Activated CD8-positive, alpha-beta memory T cell treated with anti-CD3 and anti-CD28 coated beads for 4 hours (primary cell): ENCODE measurements around the gene FADS3.

ENCODE experiments used
- DNase-seq, 2 donors: peaks; one replicate each; pipeline ENCODE4 v3.0.0-alpha.2; 2020; ENCODE audit warnings: low read depth in 2 of 2

FADS3 gene

DNA sequence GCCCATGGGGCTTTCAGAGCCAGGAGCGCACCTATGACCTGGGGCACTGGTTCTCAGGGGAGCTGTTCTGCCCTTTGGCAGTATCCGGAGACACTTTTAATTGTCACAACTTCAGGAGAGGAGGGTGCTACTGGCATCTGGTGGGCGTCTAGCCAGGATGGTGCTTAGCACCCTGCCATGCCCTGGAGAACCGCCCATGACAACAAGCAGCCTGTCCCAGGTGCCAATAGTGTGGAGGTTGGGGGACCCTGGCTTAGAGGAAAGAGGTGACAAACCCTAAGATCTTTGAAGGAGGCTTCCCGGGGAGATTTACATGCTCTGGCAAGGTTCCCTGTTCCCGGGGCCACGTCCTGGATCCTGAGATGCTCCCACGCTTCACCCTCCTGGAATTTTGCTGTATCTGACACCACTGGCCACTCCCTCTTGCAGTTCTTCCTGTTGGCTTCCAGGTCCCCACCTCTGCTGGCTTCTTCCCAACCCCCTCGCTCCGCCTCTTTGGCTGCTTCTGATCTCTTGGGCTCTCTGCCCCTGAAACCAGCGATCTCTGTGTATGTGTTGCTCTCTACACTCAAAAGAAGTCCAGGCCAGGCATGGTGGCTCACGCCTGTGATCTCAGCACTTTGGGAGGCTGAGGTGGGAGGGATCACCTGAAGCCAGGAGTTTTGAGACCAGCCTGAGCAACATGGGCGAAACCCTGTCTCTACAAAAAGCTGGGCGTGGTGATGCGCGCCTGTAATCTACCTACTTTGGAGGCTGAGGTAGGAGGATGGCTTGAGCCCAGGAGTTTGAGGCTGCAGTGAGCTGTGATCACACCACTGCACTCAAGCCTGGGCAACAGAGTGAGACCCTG, 31.1 kb downstream of the FADS3 start:
- no peak for DNase-seq

DNA sequence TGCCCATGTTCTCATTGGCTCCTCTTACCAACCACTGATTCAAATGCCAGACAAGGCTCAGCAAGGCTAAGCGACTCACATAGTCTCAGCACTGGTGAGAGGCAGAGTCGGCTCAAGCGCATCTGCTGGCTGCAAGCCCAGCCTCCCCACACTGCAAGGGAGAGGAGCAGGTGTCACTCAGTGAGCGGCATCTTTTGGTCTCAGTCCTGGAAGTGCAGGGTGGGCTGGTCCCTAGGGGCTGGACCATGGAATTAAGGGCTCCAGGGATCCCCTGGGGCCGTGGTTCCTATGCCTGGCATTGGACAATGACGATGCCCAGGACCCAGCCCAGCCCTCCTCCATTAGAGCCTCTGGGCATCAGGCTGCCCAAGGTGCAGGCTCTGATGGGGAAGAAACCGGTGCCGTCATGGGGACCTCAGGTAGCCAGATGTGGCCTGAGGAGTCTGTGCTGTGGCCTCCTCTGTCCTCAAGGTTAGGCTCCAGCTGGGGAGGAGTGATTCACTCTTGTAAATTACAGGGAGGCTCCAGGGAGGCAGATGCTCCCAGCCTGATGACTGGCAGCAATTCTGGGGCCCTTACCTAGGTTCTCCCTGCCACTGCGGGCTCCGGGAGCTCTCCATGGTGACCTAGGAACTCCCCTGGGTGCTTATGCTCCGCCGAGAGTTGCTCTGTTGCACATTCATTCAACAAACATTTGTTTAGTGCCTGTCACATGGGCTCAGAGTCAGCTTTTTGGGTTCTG, 35.2 kb downstream of the FADS3 start:
- no peak for DNase-seq

DNA sequence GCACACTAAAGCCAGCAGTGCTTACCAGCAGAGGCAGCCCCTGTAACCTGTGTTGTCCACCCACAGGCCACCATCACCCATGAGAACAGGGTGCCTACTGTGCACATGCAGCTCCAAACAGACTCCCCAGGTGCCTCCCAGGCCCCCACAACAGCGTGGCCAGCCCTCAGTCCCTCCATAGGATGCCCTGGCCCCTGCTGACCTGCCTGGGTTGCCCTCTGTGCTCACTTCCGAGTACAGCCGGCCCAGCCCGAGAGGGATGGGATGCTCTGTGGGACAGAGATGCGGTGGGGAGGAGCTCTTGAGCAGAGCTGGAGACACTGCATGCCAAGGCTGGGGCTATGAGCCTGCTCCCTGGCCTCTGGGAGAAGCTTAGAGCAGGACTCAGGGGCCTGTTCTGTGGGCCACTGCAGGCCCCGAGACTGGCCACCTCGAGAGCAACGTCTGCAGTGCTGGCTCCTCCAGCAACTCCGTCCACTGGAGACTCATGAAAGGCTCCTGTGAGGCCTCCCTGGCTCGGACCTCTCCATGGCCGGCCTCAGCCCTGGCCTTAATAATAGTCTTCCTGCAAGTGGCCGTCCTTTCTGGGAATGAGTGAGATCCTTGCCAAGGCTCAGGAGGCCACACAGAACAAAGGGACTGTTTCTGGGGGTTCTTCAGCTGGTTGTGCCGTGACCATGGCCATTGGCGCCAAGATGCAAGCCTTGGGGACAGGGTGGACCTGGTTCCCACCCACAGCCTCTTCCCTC, 36.2 kb downstream of the FADS3 start:
- no peak for DNase-seq

DNA sequence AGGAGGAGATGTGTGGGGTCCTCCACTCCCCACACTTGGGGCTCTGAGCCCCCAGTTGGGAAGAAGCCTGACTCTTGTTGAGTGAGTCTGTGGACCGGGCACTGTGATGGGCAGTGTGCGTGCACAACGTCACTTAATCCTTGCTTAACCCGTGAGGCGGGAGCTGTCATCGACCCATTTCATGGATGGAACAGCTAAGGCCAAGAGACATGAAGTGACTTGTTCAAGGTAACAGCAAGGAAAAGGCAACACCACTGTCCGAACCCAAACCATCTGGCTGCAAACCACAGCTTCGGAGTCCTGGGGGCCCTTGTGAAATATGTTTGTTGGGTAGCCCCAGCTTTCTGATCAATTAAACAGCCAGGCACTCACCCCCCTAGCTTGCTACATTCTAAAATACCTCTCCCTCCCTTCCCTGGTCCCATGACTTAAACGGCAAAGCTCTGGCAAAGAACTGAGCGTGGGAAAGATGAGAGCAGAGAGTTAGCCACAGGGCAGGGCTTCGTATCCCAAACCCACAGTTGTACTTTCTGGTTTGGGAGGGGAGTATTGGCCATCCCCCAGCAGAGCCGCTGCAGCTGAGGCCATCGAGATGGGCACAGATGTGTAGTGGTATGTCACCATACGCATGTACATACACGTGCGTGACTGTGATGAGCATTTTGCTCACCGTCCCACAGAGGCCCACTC, 37.0 kb downstream of the FADS3 start:
- no peak for DNase-seq

DNA sequence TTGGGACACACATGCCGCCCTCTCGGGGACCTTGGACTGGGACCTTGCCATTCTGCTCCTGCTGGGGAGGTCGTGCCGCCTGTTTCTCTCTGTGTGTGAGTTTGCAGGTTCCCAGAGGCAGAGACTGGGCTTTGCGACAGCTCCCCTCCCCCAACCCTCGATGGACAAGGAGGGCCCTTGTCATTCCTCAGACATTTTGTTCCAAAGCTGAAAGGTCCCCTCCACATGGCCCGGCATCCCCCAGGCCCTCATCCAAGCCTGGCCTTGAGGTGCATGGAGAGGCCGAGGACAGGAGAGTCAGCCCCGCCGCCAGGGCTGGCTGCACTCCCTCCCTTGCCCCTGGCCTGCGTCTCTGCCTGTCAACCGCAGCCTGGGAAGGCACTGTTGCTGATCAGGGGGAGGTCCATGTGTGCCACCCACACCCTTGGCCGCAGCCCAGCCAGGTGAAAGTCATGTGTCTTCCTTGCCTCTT, 37.6 kb downstream of the FADS3 start:
- no peak for DNase-seq

DNA sequence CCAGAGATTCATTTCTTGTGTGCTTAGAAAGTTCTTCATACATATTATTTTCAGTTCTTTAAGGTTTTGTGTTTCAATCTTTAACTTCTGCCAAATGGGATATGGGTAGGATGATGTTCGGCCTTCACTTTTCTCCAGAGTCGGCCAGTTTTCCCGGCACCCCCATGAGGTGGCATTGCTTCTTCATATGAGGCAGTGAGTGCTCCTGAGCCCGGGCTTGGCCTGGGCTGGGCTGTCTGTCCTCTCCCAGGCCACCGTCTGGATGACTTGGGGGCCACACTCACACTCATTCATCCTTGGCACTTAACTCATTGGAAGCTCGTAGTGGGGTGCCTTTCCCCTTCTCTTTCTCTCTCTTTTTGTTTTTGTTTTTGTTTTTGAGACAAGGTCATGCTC, 39.4 kb downstream of the FADS3 start:
- no peak for DNase-seq

DNA sequence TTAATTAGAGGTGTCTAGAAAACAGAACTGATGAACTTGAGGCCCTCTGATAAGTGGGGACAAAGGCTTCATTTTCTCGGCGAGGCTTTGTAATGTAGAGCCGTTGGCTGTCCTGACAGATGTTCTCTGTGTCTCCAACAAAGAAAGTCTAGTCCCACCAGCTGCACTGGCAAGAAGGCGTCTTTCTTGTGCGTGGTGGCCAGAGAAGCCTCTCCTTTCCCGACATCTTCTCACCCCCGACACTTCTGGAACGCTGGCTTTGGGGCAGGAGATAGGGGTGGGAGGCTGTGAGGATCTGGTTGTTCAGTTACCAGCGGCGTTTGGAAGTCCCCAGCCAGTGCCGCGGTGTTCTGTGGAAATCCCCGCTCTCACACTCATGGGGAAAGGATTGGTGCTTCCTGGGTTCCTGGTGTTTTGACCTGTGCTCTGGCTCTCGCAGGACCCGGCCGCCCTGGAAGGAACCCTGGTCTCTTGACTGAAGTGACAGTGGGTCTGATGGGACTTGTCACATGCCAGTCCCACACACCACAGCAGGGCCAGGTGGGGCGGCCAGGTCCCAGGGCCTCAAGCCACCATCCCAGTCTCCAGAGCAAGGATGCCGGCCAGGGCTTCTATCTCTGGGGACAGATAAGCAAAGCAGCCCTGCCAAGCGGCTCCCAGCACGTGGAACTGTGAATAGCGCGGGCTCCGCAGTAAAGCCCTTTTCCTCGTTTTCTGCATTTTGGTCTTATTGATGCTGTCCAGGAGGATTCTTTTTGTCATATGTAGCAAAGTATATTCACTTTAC, 40.0 kb downstream of the FADS3 start:
- DNase-seq = no peak

DNA sequence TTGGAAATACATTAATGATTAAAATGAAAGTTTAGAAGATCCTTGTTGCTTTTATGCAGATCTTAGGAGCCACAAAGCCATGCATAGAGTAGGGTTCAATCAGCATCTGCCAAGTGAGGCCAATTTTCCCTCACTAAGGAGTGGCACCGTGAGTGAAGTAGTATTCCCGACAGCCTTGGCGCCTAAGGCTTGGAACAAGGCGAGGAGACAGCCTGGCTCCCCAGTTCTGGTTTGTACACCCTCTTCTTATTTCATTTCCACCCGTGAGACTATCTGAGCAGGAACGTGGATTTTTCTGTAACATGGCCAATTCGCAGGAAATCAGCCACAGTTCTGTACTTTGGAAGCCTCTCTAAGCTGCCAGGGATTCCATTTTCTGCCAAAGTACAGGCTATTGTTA, 40.7 kb downstream of the FADS3 start:
- no peak for DNase-seq

DNA sequence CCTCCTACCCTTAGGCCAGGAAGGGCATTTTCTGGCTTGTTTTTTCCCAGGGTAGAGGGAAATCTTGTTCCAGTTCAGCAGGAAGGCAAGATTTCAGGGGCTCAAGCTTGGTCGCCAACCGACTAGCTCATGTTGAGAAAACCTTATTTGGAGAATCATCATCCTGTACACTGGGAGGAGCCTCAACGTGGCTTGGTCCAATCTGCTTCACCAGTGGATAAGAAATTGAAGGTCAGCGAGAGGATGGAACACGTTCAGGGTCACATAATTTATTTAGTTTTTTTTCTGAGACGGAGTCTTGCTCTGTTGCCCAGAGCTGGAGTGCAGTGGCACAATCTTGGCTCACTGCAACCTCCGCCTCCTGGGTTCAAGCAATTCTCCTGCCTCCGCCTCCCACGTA, 42.7 kb downstream of the FADS3 start:
- DNase-seq = no peak

DNA sequence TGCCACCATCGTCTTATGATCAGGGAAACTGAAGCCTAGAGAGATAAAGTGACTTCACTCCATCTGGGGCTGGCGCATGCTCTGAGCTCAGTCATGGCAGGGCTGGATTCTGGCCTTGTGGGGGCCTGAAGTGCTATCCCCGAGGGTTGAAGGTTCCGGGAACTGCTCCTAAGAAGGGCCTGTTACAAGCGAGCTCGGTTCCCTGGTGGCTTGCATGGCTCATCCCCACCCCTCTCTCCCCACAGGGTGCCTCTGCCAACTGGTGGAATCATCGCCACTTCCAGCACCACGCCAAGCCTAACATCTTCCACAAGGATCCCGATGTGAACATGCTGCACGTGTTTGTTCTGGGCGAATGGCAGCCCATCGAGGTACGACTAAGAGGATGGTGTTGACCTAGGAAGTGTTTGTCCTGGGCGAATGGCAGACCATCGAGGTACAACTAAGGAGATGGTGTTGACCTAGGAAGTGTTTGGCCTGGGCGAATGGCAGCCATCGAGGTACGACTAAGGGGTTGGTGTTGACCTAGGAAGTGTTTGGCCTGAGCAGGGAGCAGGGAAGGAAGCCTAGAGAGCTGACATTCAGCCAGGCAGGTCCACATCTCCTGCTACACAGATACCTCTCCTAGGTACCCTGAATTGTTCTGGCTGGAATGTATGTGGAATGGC, 43.3 kb downstream of the FADS3 start:
- no peak for DNase-seq

DNA sequence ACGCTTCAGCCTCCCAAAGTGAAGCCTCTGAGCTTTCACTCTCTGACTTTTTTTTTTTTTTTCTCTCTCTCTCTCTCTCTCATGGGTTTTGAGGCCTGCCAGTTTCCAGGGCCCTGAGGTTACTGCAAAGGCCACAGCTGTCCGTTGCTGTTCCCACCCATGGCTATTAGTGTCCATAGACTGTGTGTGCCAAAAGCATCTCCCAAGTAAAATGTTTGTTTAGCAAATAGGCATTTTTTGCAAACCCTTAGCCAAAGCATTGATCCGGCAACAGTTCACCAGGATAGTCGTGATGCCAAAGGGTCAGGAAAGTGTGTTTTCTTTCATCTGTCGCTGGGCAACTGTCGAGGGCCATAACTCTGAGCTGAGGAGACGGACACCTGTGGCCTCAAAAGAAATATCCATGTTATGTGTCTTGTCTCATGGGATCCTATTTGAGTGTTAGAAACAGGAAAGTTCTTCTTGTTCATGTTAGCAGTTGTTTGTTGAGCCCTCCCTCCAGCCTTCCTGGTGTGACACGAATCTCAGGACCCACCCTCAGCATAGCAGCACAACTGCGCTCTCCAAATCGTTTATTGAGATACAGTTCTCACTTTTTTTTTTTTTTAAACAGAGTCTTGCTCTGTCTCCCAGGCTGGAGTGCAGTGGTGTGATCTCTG, 44.9 kb downstream of the FADS3 start:
- no peak for DNase-seq

DNA sequence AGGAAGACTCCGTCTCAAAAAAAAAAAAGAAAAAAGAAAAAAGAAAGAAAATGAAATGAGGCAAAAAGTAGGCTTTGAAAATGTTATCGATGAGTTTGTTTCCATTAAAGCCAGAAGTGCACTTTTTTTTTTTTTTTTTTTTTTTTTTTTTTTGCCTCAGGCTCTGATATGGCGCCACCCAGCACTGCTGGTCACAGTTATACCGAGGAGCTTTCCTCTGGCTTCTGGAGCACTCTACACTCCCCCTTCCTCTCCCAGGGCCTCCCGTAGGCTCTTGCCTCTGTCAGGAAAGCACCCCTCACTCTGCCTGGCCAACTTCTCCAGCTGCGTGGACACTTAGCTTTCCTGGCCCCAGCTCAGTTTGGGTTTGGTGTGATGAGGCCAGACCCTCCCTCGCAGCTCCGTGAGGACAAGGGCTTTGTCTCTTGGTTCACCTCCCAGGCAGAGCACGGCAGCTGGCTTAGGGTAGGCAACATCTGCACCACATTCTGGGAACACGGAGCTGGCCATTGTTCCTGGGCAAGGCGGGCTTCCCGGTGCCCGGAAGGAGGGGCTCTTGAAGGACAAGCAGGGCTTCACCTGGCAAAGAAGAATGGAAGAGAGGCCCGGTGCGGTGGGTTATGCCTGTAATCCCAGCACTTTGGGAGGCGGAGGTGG, 46.3 kb downstream of the FADS3 start:
- no peak for DNase-seq

DNA sequence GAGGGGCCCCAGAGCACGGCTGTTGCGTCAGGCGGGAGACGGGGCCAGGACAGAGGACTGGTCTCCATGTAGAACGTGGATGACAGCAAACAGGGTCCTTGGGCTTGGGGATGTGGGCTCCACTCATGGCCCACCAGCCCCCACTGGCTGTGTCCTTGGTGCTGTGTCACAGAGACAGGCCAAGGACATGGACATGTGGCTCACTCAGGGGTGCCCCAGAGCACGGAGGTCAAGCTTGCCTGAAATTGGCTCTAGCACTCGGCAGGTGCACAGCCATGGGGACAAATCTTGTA, 48.9 kb downstream of the FADS3 start:
- no peak for DNase-seq

DNA sequence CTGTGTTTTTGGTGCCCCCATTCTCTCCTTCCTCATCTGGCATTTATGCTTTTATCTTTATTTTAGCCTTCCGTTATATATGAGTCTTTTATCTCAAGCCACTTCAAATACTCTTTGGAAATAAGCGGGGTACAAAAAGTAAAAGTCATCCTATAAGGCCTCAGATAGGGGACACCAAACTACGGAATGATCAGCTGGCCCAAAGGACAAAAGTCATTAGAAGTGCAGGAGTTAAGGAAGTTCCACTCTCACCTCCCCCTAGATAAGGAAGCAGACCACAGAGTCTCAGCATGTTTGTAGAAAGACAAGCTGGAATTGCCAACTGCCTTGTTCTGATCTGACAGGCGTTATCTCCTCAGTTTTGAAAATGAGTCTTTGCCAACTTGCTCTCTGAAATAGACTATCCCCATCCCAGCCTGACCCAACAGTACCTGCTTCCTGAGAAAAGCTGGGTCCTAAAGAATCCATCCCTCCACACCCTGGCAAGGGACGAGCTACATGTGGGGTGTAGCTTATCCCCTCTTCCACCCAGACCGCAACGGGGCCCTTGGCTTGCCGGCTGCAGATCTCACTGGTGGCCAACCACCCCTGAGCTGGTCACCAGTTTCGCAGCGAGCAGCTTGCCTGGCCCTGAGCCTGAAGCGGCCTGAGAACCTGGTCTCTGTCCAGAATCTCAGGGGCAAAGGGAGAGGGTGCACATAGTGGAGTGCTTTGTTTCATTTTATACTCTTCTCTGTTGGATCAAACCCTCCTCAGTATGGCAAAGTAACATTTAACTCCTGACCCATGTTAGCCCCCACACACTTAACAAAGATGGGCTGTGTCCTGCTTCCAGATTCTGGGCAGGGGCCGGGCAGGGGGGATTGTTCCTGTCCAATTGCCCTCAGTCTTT, 49.5 kb downstream of the FADS3 start:
- DNase-seq = no peak

DNA sequence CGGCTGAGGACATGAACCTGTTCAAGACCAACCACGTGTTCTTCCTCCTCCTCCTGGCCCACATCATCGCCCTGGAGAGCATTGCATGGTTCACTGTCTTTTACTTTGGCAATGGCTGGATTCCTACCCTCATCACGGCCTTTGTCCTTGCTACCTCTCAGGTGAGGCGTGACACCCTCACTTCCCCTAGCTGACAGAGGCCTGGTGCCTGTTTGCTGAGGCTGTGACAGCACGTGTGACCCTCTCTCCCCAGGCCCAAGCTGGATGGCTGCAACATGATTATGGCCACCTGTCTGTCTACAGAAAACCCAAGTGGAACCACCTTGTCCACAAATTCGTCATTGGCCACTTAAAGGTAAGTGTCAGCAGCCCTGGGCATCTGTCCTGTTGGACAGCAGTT, 51.0 kb downstream of the FADS3 start:
- DNase-seq = no peak

DNA sequence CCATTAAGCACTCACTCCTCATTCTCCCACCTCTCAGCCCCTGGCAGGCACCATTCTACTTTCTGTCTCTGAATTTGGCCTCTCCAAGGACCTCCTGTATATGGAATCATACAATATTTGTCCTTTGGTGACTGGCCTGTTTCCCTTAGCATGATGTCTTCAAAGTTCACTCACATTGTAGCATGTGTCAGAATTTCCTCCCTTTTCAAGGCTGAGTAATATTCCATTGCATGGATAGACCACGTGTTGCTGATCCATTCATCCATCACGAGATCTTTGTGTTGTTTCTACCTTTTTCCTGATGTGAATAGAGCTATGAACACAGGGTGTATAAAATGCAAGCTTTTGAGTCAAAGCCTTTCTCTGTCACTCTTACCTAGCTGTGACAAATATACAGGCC, 51.6 kb downstream of the FADS3 start:
- no peak for DNase-seq

DNA sequence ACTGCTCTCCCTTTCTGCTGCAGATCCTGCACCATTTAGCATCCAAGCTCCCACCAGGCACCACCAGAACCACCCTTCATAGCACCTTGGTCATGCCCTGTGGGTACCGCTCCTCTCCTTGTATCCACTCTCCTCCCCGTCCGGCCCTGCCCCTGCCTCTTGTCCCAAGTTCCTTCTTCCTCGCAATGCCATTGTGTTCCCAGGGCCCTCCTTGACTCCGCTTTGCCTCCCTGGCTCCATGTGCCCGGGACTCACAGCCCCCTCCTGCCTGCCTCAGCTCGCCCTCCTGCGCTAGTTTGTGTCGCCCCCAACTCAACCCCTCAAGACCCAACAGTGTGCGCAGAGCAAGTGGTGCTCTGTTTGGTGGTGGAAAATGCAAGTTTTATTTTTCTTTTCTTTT, 52.4 kb downstream of the FADS3 start:
- no peak for DNase-seq

DNA sequence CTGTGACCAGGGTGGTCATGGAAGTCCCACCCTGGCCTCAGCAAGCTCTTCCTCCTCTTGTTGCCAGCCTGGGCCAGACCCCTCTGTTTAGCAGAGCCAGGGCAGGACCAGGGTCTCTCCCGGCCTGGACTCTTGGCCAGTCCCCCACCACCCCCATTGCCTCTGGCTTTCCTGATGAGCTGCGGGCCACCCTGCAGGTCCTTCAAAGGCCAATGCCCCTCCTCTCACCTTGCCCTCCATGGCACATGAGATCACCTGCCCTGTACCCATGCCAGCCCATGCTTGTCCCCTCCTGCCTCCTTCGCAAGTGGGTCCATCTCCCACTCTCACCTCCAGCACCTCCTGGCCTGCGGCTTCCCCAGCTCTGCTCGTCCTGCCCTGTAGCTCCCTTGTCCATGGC, 52.8 kb downstream of the FADS3 start:
- no peak for DNase-seq
